Neural cell (in vitro differentiated cells): ENCODE data around the gene MRPL23. TPM values are rescaled to one million over a fixed set of nuclear protein-coding genes. Genes with fewer than 3 reads are reported as not detected.

Experiments
- H2AFZ ChIP-seq: fragments of 200-600, 300-800 bp; sonication (generic), shearing (Covaris generic); 2 replicates; pipeline ENCODE4 v1.6.0; 2014; ENCODE audit warnings: low read depth, mild to moderate bottlenecking, antibody characterized with exemption, low read length, moderate library complexity
- H3F3A ChIP-seq: fragments of 200-600 bp; shearing (Covaris generic); 2 replicates; pipeline ENCODE4 v1.6.1; 2016; ENCODE audit warnings: mild to moderate bottlenecking, moderate library complexity, mixed read lengths, antibody characterized with exemption, low read length; ENCODE audit not compliant: insufficient read depth, poor library complexity, severe bottlenecking
- H3K27ac ChIP-seq: fragments of 200-600, 300-800 bp; sonication (generic), shearing (Covaris generic); 2 replicates; pipeline ENCODE4 v1.5.1; 2014; ENCODE audit warnings: mild to moderate bottlenecking, low read length, moderate library complexity
- H3K27me3 ChIP-seq: fragments of 300-800, 200-600 bp; sonication (generic), shearing (Covaris generic); 2 replicates; pipeline ENCODE4 v1.6.0; 2014; ENCODE audit warnings: mild to moderate bottlenecking, low read depth, low read length, moderate library complexity; ENCODE audit not compliant: insufficient read depth
- H3K36me3 ChIP-seq: fragments of 300-800, 200-600 bp; sonication (generic), shearing (Covaris generic); 2 replicates; pipeline ENCODE4 v1.5.1; 2014; ENCODE audit warnings: mild to moderate bottlenecking, antibody characterized with exemption, low read length, moderate library complexity; ENCODE audit not compliant: insufficient read depth
- H3K4me2 ChIP-seq: fragments of 300-800, 200-600 bp; sonication (generic), shearing (Covaris generic); 2 replicates; pipeline ENCODE4 v1.6.0; 2014; ENCODE audit warnings: mild to moderate bottlenecking, low read length
- H3K4me3 ChIP-seq: fragments of 300-800, 200-600 bp; sonication (generic), shearing (Covaris generic); 2 replicates; pipeline ENCODE4 v1.5.1; 2014; ENCODE audit warnings: mild to moderate bottlenecking, low read length, moderate library complexity
- H3K79me2 ChIP-seq: fragments of 200-600 bp; shearing (Covaris generic); replicated peaks from 2 replicates; pipeline ENCODE4 v1.6.0; 2014; ENCODE audit warnings: mild to moderate bottlenecking, low read length, moderate library complexity; ENCODE audit not compliant: insufficient read depth
- H3K9ac ChIP-seq: fragments of 300-800, 200-600 bp; sonication (generic), shearing (Covaris generic); 2 replicates; pipeline ENCODE4 v1.6.1; 2016; ENCODE audit warnings: mild to moderate bottlenecking, low read length, mixed read lengths
- H3K9me2 ChIP-seq: fragments of 200-600 bp; shearing (Covaris generic); 2 replicates; pipeline ENCODE4 v1.6.1; 2016; ENCODE audit warnings: mild to moderate bottlenecking, low read length, mixed read lengths; ENCODE audit not compliant: insufficient read depth
- H3K9me3 ChIP-seq: fragments of 200-600, 300-800 bp; sonication (generic), shearing (Covaris generic); 2 replicates; pipeline ENCODE4 v1.6.1; 2016; ENCODE audit warnings: mild to moderate bottlenecking, mixed run types, low read length, moderate library complexity, mixed read lengths
- H4K20me1 ChIP-seq: fragments of 200-600 bp; shearing (Covaris generic); 2 replicates; pipeline ENCODE4 v1.6.1; 2016; ENCODE audit warnings: mild to moderate bottlenecking, mixed run types; ENCODE audit not compliant: insufficient read depth
- EP300 ChIP-seq: fragments of 450-650 bp; conservative IDR thresholded peaks from 2 replicates; pipeline ENCODE4 v1.6.1; 2014; ENCODE audit warnings: antibody characterized with exemption, mild to moderate bottlenecking, moderate library complexity; ENCODE audit not compliant: poor library complexity, severe bottlenecking
- EZH2 ChIP-seq: fragments of 200-600, 300-800 bp; shearing (Covaris generic), sonication (generic); IDR thresholded peaks from 2 replicates; pipeline ENCODE4 v1.6.1; 2014; ENCODE audit warnings: antibody characterized with exemption, low read length, borderline replicate concordance, mild to moderate bottlenecking; ENCODE audit not compliant: insufficient read depth, poor library complexity, severe bottlenecking
- MXI1 ChIP-seq: fragments of 450-650 bp; conservative IDR thresholded peaks from 2 replicates; pipeline ENCODE4 v1.6.1; 2014; ENCODE audit warnings: antibody characterized with exemption, mild to moderate bottlenecking; ENCODE audit not compliant: poor library complexity, severe bottlenecking
- POLR2AphosphoS5 ChIP-seq: IDR thresholded peaks from 2 replicates; pipeline ENCODE4 v1.6.1; 2012
- RAD21 ChIP-seq: fragments of 450-650 bp; conservative IDR thresholded peaks from 2 replicates; pipeline ENCODE4 v1.6.1; 2014; ENCODE audit warnings: antibody characterized with exemption, mild to moderate bottlenecking, moderate library complexity
- SMC3 ChIP-seq: fragments of 450-650 bp; conservative IDR thresholded peaks from 2 replicates; pipeline ENCODE4 v1.6.1; 2014; ENCODE audit warnings: antibody characterized with exemption, mild to moderate bottlenecking, moderate library complexity; ENCODE audit not compliant: poor library complexity
- TAF1 ChIP-seq: IDR thresholded peaks from 2 replicates; pipeline ENCODE4 v1.6.1; 2012; ENCODE audit warnings: low read depth
- polyA plus RNA-seq: library from polyadenylated mRNA; depleted of rRNA; stranded (reverse); fragments of >200 nt; gene quantifications from 2 replicates; pipeline ENCODE4 v1.2.3, GENCODE V29; 2014
- TF ChIP-seq, protein P1 (sequence below): IDR thresholded peaks from 2 replicates; pipeline ENCODE4 v1.6.1; 2012; ENCODE audit warnings: borderline replicate concordance
- TF ChIP-seq, protein P2 (sequence below): fragments of 450-650 bp; IDR thresholded peaks from 2 replicates; pipeline ENCODE4 v1.5.1; 2014; ENCODE audit warnings: antibody characterized with exemption, mild to moderate bottlenecking, moderate library complexity; ENCODE audit not compliant: poor library complexity, severe bottlenecking

Gene MRPL23
- polyA plus RNA-seq, 1 donor from 2014 or later = 154 TPM

GRCh38 chr11:1922481-1923081 is 24.6 kb upstream of the MRPL23 start (continued):
- no peak for TF ChIP-seq EZH2
- TF ChIP-seq POLR2AphosphoS5 = no peak

GRCh38 chr11:1923201-1923956 is 23.8 kb upstream of the MRPL23 start:
- Histone ChIP-seq H3K4me3 (no peak overlapping the region), H3K27me3 (no peaks in the 10 kb centered on the region), H3K9me3 (no peaks in the 10 kb centered on the region), H4K20me1 (no peaks in the 10 kb centered on the region), H3K9me2 (no peaks in the 10 kb centered on the region), H3K9ac (no peak overlapping the region), H3K79me2 (no peaks in the 10 kb centered on the region), H3K27ac (no peak overlapping the region), H3K4me2 (no peak overlapping the region), H3K36me3 (no peaks in the 10 kb centered on the region), H2AFZ (no peak overlapping the region), H3F3A (no peaks in the 10 kb centered on the region)
- TF ChIP-seq, protein P1, sequence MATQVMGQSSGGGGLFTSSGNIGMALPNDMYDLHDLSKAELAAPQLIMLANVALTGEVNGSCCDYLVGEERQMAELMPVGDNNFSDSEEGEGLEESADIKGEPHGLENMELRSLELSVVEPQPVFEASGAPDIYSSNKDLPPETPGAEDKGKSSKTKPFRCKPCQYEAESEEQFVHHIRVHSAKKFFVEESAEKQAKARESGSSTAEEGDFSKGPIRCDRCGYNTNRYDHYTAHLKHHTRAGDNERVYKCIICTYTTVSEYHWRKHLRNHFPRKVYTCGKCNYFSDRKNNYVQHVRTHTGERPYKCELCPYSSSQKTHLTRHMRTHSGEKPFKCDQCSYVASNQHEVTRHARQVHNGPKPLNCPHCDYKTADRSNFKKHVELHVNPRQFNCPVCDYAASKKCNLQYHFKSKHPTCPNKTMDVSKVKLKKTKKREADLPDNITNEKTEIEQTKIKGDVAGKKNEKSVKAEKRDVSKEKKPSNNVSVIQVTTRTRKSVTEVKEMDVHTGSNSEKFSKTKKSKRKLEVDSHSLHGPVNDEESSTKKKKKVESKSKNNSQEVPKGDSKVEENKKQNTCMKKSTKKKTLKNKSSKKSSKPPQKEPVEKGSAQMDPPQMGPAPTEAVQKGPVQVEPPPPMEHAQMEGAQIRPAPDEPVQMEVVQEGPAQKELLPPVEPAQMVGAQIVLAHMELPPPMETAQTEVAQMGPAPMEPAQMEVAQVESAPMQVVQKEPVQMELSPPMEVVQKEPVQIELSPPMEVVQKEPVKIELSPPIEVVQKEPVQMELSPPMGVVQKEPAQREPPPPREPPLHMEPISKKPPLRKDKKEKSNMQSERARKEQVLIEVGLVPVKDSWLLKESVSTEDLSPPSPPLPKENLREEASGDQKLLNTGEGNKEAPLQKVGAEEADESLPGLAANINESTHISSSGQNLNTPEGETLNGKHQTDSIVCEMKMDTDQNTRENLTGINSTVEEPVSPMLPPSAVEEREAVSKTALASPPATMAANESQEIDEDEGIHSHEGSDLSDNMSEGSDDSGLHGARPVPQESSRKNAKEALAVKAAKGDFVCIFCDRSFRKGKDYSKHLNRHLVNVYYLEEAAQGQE = no peak
- TF ChIP-seq EZH2 (no peak), RAD21 (no peak), EP300 (no peak), MXI1 (no peak), SMC3 (no peak), POLR2AphosphoS5 (no peak)
- TF ChIP-seq, protein P2, sequence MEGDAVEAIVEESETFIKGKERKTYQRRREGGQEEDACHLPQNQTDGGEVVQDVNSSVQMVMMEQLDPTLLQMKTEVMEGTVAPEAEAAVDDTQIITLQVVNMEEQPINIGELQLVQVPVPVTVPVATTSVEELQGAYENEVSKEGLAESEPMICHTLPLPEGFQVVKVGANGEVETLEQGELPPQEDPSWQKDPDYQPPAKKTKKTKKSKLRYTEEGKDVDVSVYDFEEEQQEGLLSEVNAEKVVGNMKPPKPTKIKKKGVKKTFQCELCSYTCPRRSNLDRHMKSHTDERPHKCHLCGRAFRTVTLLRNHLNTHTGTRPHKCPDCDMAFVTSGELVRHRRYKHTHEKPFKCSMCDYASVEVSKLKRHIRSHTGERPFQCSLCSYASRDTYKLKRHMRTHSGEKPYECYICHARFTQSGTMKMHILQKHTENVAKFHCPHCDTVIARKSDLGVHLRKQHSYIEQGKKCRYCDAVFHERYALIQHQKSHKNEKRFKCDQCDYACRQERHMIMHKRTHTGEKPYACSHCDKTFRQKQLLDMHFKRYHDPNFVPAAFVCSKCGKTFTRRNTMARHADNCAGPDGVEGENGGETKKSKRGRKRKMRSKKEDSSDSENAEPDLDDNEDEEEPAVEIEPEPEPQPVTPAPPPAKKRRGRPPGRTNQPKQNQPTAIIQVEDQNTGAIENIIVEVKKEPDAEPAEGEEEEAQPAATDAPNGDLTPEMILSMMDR = no peak

- H3K4me3 ChIP-seq = no peak overlapping the region
- H4K20me1 ChIP-seq = no peaks in the 10 kb centered on the region
- no peak overlapping the region for H3K9ac ChIP-seq
- H3K9me2 ChIP-seq = no peaks in the 10 kb centered on the region
- no peaks in the 10 kb centered on the region for H3K27me3 ChIP-seq
- no peaks in the 10 kb centered on the region for H3F3A ChIP-seq
- no peaks in the 10 kb centered on the region for H3K9me3 ChIP-seq
- H3K27ac ChIP-seq = no peak overlapping the region
- no peak overlapping the region for H2AFZ ChIP-seq
- no peaks in the 10 kb centered on the region for H3K79me2 ChIP-seq
- TF ChIP-seq POLR2AphosphoS5 = no peak
- TF ChIP-seq, protein P1 = no peak
- TF ChIP-seq TAF1 = no peak
- no peak for TF ChIP-seq EZH2
- no peak for TF ChIP-seq MXI1
- H3K36me3 ChIP-seq = no peaks in the 10 kb centered on the region
- H3K4me2 ChIP-seq = no peak overlapping the region
Measured at GRCh38 chr11:1924181-1924580, 23.0 kb upstream of the MRPL23 start.
